Measurements from ENCODE around the gene LMO7.

DNA sequence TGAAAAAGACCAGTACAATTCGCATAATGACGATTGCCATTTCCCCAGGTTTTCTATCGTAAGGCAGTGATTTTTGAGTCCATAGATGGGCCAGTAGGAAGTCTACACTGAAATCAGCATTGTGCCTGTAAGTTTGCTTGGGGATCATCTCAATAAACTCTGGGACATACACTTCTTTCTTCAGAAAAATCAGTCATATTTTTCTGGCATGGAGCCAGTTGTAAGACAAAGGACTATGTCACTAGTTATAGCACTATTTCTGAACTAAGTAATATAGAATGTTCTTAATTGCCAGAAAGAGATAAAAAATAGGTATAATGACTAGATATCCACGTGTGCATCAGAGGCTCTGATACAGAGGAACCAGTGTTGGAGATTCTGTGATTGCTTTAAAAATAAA lies 243.5 kb downstream of the LMO7 start:
- TF ChIP-seq, protein P1, sequence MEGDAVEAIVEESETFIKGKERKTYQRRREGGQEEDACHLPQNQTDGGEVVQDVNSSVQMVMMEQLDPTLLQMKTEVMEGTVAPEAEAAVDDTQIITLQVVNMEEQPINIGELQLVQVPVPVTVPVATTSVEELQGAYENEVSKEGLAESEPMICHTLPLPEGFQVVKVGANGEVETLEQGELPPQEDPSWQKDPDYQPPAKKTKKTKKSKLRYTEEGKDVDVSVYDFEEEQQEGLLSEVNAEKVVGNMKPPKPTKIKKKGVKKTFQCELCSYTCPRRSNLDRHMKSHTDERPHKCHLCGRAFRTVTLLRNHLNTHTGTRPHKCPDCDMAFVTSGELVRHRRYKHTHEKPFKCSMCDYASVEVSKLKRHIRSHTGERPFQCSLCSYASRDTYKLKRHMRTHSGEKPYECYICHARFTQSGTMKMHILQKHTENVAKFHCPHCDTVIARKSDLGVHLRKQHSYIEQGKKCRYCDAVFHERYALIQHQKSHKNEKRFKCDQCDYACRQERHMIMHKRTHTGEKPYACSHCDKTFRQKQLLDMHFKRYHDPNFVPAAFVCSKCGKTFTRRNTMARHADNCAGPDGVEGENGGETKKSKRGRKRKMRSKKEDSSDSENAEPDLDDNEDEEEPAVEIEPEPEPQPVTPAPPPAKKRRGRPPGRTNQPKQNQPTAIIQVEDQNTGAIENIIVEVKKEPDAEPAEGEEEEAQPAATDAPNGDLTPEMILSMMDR (IDR thresholded peaks at IDR 0.05): no peak
- TF ChIP-seq POLR2A (IDR thresholded peaks at IDR 0.05): no peak
